ENCODE results near the gene RPL36. TPM values are rescaled to one million over a fixed set of nuclear protein-coding genes. Genes with fewer than 3 reads are reported as not detected.
"Not testable (repeated sequence)": the region's sequence is repeated elsewhere in the genome, so short reads cannot be mapped to it uniquely, and the experiment has no call there.

The RPL36 gene
- polyA plus RNA-seq, 2 donors = 1,315 to 1,592 TPM

DNA sequence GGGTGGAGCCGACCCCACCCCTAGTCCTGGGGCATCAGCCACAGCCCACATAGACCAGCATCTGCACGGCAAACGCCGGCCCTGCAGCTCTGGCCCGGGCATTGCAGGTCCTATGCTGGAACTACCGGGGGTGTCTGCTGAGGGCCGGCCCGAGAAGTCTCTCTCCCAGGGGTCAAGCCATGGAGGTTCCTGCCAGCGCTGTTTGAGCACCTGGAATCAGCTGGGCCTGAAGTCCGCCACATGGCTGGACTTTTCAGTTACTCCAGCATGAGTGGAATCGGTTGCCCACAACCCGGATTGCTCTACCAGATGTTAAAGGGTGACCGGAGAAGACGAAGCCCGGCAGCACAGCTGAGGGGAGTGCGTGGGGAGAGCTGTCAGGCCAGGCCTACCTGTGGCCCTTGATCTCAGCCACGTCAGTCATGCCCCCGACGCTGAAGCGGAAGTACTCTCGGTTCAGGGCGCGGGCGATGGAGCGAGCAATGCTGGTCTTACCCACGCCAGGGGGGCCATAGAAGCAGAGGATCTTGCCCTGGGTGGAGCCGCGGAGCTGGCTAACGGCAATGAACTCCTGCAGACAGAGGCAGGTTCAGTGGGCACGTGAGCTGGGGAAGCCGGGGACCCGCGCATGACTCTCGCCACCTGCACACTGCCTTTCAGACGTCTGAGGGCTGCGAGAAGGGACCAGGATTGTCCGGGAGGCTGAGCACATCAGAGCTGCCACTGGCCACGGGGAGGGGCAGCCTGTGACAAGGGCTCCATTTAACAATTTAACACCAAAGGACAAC is 8.7 kb downstream of the RPL36 start:
- Histone ChIP-seq H3K27me3 (ENCODE audit: control insufficient read depth in 1 of 2, insufficient read depth in 2 of 2, low read length in 2 of 2) (no peaks in the 10 kb centered on the region), H3K36me3 (ENCODE audit: control insufficient read depth in 2 of 2, insufficient read depth in 2 of 2, low read length in 1 of 2) (peaks cover 16 to 61% of the 10 kb centered on the region in 2 donors), H3K4me1 (ENCODE audit: control insufficient read depth in 2 of 2, insufficient read depth in 2 of 2, low read length in 1 of 2) (no peaks in the 10 kb centered on the region), H3K27ac (ENCODE audit: low read depth in 2 of 2, low read length in 1 of 2) (no peak overlapping the region), H3K9me3 (ENCODE audit: control insufficient read depth in 2 of 2, insufficient read depth in 1 of 2, low read depth in 1 of 2, low read length in 1 of 2) (no peaks in the 10 kb centered on the region), H3K4me3 (ENCODE audit: low read depth in 1 of 2, low read length in 2 of 2) (peak overlapping the region in 1 of 2 donors; percentile 5)
- 86 to 88% methylated on average over 38 of the region's 38 CpGs for WGBS, 2 donors

DNA sequence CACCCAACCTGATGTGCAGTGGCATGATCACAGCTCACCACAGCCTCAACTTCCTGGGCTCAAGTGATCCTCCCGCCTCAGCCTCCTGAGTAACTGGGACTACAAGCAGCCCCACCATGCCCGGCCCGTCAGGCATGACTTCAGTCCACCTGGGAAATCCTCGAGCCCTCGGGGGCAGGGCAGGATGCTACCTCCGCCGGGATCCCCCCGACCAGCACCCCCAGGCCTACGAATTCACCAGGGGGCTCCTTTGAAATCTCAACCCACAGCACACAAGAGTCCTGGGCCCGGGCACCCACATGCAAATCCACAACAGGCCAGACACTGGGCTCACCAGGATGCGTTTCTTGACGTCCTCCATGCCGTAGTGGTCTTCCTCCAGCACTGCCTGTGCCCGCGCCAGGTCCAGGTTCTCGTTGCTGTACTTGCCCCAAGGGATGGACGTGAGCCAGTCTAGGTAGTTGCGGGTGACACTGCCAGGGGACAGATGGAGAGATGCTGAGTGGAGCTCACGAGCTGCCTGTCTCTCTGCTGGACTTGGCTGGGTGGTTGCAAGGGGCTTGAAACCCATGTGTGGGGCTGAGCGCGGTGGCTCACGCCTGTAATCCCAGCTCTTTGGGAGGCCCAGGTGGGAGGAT is 10.5 kb downstream of the RPL36 start:
- Histone ChIP-seq H3K4me3 (ENCODE audit: low read depth in 1 of 2, low read length in 2 of 2) (no peak overlapping the region), H3K36me3 (ENCODE audit: control insufficient read depth in 2 of 2, insufficient read depth in 2 of 2, low read length in 1 of 2) (peaks cover 13 to 54% of the 10 kb centered on the region in 2 donors)
- WGBS, 2 donors = 92 to 95% methylated on average over 22 of the region's 22 CpGs

DNA sequence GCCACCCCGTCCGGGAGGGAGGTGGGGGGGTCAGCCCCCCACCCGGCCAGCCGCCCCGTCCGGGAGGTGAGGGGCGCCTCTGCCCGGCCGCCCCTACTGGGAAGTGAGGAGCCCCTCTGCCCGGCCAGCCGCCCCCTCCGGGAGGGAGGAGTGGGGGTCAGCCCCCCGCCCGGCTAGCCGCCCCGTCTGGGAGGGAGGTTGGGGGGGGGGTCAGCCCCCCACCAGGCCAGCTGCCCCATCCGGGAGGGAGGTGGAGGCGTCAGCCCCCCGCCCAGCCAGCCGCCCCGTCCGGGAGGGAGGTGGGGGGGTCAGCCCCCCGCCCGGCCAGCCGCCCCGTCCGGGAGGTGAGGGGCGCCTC is 11.9 kb downstream of the RPL36 start:
- not testable (repeated sequence) for H3K4me3 ChIP-seq (ENCODE audit: low read depth in 1 of 2, low read length in 2 of 2); H3K9me3 ChIP-seq (ENCODE audit: control insufficient read depth in 2 of 2, insufficient read depth in 1 of 2, low read depth in 1 of 2, low read length in 1 of 2); H3K4me1 ChIP-seq (ENCODE audit: control insufficient read depth in 2 of 2, insufficient read depth in 2 of 2, low read length in 1 of 2); H3K27ac ChIP-seq (ENCODE audit: low read depth in 2 of 2, low read length in 1 of 2); H3K27me3 ChIP-seq (ENCODE audit: control insufficient read depth in 1 of 2, insufficient read depth in 2 of 2, low read length in 2 of 2)
- 89 to 100% methylated on average over 2 to 20 of the region's 28 CpGs for WGBS, 2 donors
- H3K36me3 ChIP-seq (ENCODE audit: control insufficient read depth in 2 of 2, insufficient read depth in 2 of 2, low read length in 1 of 2) = peaks cover 7 to 52% of the 10 kb centered on the region in 2 donors

More for the DNA sequence above, 10.5 kb downstream of the RPL36 start:
- no peaks in the 10 kb centered on the region for H3K9me3 ChIP-seq (ENCODE audit: control insufficient read depth in 2 of 2, insufficient read depth in 1 of 2, low read depth in 1 of 2, low read length in 1 of 2)
- no peak overlapping the region for H3K27ac ChIP-seq (ENCODE audit: low read depth in 2 of 2, low read length in 1 of 2)
- no peaks in the 10 kb centered on the region for H3K4me1 ChIP-seq (ENCODE audit: control insufficient read depth in 2 of 2, insufficient read depth in 2 of 2, low read length in 1 of 2)
- H3K27me3 ChIP-seq (ENCODE audit: control insufficient read depth in 1 of 2, insufficient read depth in 2 of 2, low read length in 2 of 2) = no peaks in the 10 kb centered on the region

DNA sequence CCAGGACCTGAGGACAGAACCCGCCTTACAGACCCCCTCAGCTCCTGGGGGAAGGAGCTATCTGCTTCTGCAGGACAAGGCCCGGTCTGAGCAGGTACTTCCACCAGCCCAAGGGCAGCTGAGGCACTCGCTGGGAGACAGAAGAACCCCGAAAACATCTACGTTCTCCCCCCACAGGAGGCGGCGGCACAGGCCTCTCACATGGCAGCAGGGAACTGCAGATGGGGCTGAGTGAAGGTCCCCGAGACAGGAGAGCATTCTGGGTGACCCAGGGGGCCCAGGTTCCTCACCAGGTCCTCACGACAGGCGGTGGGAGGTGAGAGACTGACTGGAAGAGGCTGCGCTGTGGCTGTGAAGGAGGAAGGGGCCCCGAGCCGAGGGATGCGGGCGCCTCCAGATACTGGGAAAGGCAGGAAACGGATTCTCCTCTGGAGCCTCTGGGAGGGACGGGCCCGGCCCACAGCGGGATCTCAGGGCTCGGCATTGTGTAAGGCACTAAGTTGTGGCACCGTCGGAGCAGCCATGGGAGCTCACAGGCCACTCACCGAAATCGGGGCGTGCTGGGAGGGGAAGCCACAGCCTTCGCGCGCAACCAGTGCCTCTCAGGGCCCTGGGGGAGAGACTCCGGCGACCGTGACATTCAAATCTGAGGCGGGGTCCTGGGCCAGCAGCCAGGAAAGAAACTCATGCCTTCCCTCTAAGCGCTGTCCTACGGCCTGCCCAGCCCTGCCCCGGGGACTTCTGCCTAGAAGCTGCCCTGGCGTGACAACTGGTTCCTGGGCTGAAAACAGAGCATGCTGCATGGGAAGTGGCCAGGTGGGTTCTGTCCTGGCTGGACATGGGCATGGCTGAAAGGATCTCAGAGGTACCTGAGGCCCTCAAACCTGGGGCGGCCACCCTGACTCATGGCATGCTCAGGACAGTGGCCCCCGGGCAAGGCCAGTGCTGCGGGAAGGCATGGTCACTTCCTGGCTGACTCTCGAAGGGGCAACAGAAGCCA is 14.0 kb downstream of the RPL36 start:
- peaks cover 4 to 53% of the 10 kb centered on the region in 2 donors for H3K36me3 ChIP-seq (ENCODE audit: control insufficient read depth in 2 of 2, insufficient read depth in 2 of 2, low read length in 1 of 2)
- WGBS, 2 donors = 92 to 94% methylated on average over 40 of the region's 40 CpGs
- H3K9me3 ChIP-seq (ENCODE audit: control insufficient read depth in 2 of 2, insufficient read depth in 1 of 2, low read depth in 1 of 2, low read length in 1 of 2) = no peaks in the 10 kb centered on the region
- H3K4me1 ChIP-seq (ENCODE audit: control insufficient read depth in 2 of 2, insufficient read depth in 2 of 2, low read length in 1 of 2) = no peaks in the 10 kb centered on the region
- no peak overlapping the region for H3K4me3 ChIP-seq (ENCODE audit: low read depth in 1 of 2, low read length in 2 of 2)
- no peak overlapping the region for H3K27ac ChIP-seq (ENCODE audit: low read depth in 2 of 2, low read length in 1 of 2)
- no peaks in the 10 kb centered on the region for H3K27me3 ChIP-seq (ENCODE audit: control insufficient read depth in 1 of 2, insufficient read depth in 2 of 2, low read length in 2 of 2)

DNA sequence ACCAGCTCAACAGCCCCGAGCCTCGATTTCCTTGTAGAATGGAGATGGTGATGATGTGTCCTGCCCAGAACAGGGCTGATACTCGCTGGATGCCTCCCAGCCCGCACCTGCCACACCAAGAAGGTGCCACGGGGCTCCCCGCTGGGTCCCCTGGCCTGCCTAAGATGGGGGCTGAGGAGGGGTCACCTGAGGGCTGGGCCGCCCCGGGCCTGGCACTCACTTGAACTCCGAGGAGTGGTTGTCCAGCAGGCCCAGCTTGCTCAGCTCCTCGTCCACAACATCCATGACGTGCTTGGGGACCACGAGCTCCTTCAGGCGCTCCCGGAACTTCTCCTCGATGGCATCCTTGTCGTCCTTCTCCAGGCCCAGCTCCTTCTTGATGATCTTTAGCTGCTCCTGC is 15.5 kb downstream of the RPL36 start:
- WGBS, 2 donors = 87 to 92% methylated on average over 15 to 16 of the region's 16 CpGs
- no peaks in the 10 kb centered on the region for H3K4me1 ChIP-seq (ENCODE audit: control insufficient read depth in 2 of 2, insufficient read depth in 2 of 2, low read length in 1 of 2)
- H3K27ac ChIP-seq (ENCODE audit: low read depth in 2 of 2, low read length in 1 of 2) = no peak overlapping the region
- H3K36me3 ChIP-seq (ENCODE audit: control insufficient read depth in 2 of 2, insufficient read depth in 2 of 2, low read length in 1 of 2) = peaks cover 4 to 49% of the 10 kb centered on the region in 2 donors
- H3K27me3 ChIP-seq (ENCODE audit: control insufficient read depth in 1 of 2, insufficient read depth in 2 of 2, low read length in 2 of 2) = no peaks in the 10 kb centered on the region
- H3K4me3 ChIP-seq (ENCODE audit: low read depth in 1 of 2, low read length in 2 of 2) = no peak overlapping the region
- no peaks in the 10 kb centered on the region for H3K9me3 ChIP-seq (ENCODE audit: control insufficient read depth in 2 of 2, insufficient read depth in 1 of 2, low read depth in 1 of 2, low read length in 1 of 2)

DNA sequence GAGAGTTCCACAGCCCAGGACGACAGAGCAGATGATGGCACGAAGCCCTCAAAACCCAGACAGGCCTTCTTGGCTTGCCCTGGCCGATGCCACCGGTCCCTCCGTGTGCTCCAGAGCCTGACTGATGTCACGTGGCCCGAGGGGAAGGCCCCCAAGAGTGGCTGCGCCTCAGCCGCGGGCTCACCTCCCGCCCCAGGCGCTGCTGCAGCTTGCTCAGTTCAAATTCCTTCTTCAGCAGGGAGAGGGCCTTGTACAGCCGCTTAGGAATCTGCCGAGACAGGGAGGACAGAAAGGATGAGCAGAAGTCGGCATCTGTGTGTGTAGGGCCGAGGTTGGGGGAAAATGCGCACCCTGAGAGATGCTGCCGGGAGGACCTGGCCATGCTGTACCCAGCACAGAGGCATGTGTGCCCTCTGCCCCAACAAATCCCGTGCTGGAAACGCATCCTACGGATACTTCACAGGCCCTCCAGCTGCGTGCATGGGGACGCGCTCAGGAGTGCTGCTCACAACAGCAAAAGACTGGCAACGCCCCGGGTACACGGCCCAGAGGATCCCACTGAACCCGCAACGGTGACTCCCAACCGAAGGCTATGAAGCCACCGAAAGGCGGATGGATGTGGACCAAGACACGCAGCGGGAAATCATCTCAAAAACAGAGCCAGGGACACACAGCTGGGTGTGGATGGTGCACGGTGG is 16.9 kb downstream of the RPL36 start:
- no peaks in the 10 kb centered on the region for H3K27me3 ChIP-seq (ENCODE audit: control insufficient read depth in 1 of 2, insufficient read depth in 2 of 2, low read length in 2 of 2)
- no peak overlapping the region for H3K4me3 ChIP-seq (ENCODE audit: low read depth in 1 of 2, low read length in 2 of 2)
- no peaks in the 10 kb centered on the region for H3K9me3 ChIP-seq (ENCODE audit: control insufficient read depth in 2 of 2, insufficient read depth in 1 of 2, low read depth in 1 of 2, low read length in 1 of 2)
- peaks cover 13 to 57% of the 10 kb centered on the region in 2 donors for H3K36me3 ChIP-seq (ENCODE audit: control insufficient read depth in 2 of 2, insufficient read depth in 2 of 2, low read length in 1 of 2)
- no peak overlapping the region for H3K27ac ChIP-seq (ENCODE audit: low read depth in 2 of 2, low read length in 1 of 2)
- 93 to 94% methylated on average over 35 of the region's 35 CpGs for WGBS, 2 donors
- H3K4me1 ChIP-seq (ENCODE audit: control insufficient read depth in 2 of 2, insufficient read depth in 2 of 2, low read length in 1 of 2) = no peaks in the 10 kb centered on the region

DNA sequence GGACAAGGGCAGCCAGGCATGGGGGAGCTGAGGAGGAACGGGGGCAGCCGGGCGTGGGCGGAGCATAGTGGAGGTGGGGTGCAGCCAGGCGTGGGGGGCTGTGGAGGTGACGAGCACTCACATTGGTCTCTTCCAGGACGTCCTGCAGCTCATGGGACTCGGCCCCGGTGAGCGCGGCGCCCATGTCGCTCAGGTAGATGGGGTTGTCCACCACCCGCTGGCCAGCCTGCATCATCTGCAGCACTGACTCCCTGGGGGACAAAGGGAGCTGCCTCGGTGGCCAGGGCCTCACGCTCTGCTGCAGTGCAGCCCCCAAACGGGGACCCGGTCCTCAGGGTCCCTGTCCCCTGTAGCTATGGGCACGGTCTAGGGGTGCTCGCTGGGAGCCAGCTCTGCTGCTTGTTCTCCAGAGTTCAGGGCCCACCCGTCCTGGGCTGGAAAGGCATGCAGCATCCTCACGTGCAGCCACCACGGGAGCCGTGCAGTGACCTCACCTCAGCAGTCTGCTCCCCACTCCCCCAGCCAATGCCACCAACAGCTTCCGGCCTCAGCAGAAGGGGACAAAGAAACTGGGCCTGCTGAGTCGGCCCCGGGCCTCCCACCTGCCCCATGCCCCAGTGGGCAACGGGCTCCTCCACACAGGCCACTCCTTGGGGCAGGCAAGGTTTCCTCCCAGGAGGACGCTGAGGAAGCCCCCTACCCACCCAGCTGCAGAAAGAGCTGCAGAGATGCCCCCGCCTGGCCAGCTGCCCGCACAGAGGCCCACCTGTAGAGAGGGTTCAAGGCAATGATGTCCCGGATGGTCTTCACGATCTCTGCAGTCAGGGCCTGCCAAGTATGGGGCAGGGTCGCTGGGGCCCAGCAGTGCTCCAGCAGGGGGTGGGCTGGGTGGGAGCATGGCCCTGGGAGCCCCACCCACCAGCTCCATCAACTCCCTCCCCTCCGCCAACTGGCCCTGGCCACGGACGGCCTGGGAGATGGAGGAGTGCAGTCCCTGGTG is 17.8 kb downstream of the RPL36 start:
- no peaks in the 10 kb centered on the region for H3K9me3 ChIP-seq (ENCODE audit: control insufficient read depth in 2 of 2, insufficient read depth in 1 of 2, low read depth in 1 of 2, low read length in 1 of 2)
- no peak overlapping the region for H3K4me3 ChIP-seq (ENCODE audit: low read depth in 1 of 2, low read length in 2 of 2)
- 91 to 96% methylated on average over 37 of the region's 37 CpGs for WGBS, 2 donors
- no peaks in the 10 kb centered on the region for H3K4me1 ChIP-seq (ENCODE audit: control insufficient read depth in 2 of 2, insufficient read depth in 2 of 2, low read length in 1 of 2)
- H3K36me3 ChIP-seq (ENCODE audit: control insufficient read depth in 2 of 2, insufficient read depth in 2 of 2, low read length in 1 of 2) = peaks cover 14 to 64% of the 10 kb centered on the region in 2 donors
- H3K27me3 ChIP-seq (ENCODE audit: control insufficient read depth in 1 of 2, insufficient read depth in 2 of 2, low read length in 2 of 2) = no peaks in the 10 kb centered on the region
- H3K27ac ChIP-seq (ENCODE audit: low read depth in 2 of 2, low read length in 1 of 2) = no peak overlapping the region

DNA sequence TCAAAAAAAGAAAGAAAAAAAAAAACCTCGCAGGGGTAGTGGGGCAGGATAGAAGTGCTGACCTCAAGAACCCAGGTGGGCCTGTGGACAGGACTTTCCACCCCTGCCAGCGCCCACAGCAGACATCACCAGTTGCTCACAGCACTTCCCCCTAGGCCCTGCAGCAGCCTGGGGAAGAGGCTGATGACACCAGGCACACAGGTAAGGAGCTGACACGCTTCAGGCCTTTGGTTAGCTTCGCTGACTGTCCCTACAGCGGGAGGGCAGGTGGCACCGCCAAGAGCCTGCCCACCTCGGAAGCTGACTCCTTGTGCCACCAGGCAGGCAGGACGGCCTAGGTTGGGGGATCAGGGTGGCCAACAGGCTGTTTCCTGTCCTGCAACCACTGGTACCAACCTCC is 20.9 kb downstream of the RPL36 start:
- Histone ChIP-seq H3K27me3 (ENCODE audit: control insufficient read depth in 1 of 2, insufficient read depth in 2 of 2, low read length in 2 of 2) (no peaks in the 10 kb centered on the region), H3K9me3 (ENCODE audit: control insufficient read depth in 2 of 2, insufficient read depth in 1 of 2, low read depth in 1 of 2, low read length in 1 of 2) (no peaks in the 10 kb centered on the region), H3K36me3 (ENCODE audit: control insufficient read depth in 2 of 2, insufficient read depth in 2 of 2, low read length in 1 of 2) (peaks cover 23 to 46% of the 10 kb centered on the region in 2 donors), H3K4me1 (ENCODE audit: control insufficient read depth in 2 of 2, insufficient read depth in 2 of 2, low read length in 1 of 2) (no peaks in the 10 kb centered on the region), H3K4me3 (ENCODE audit: low read depth in 1 of 2, low read length in 2 of 2) (no peak overlapping the region), H3K27ac (ENCODE audit: low read depth in 2 of 2, low read length in 1 of 2) (no peak overlapping the region)
- WGBS, 2 donors = 94% methylated on average over 8 of the region's 8 CpGs
